DOHH2 (cell line): ENCODE results near the gene NFKBIE.

ENCODE experiments used
- H3F3A ChIP-seq: fragments of 200-600 bp; sonication (generic), shearing (Covaris generic); 2 replicates; pipeline ENCODE4 v1.6.0; 2016; ENCODE audit warnings: antibody characterized with exemption, mild to moderate bottlenecking; ENCODE audit not compliant: control insufficient read depth, insufficient read depth
- H3K27ac ChIP-seq: fragments of 200-600 bp; sonication (generic); 2 replicates; pipeline ENCODE4 v1.5.1; 2014; ENCODE audit warnings: low read depth, mild to moderate bottlenecking, low read length, moderate library complexity
- H3K27me3 ChIP-seq: fragments of 200-600 bp; sonication (generic); 2 replicates; pipeline ENCODE4 v1.6.1; 2014; ENCODE audit warnings: mild to moderate bottlenecking, low read length, mixed read lengths; ENCODE audit not compliant: control insufficient read depth
- H3K36me3 ChIP-seq: fragments of 200-600 bp; sonication (generic); 2 replicates; pipeline ENCODE4 v1.6.1; 2014; ENCODE audit warnings: mild to moderate bottlenecking, low read length, moderate library complexity, mixed read lengths; ENCODE audit not compliant: control insufficient read depth
- H3K4me1 ChIP-seq: fragments of 200-600 bp; sonication (generic); 2 replicates; pipeline ENCODE4 v1.6.1; 2014; ENCODE audit warnings: mild to moderate bottlenecking, low read length, mixed read lengths; ENCODE audit not compliant: control insufficient read depth
- H3K4me2 ChIP-seq: fragments of 200-600 bp; sonication (generic); 2 replicates; pipeline ENCODE4 v1.6.0; 2014; ENCODE audit warnings: mild to moderate bottlenecking, low read length, moderate library complexity
- H3K4me3 ChIP-seq: fragments of 200-600 bp; sonication (generic); 2 replicates; pipeline ENCODE4 v1.5.1; 2014; ENCODE audit warnings: mild to moderate bottlenecking, low read length, mixed read lengths
- H3K79me2 ChIP-seq: fragments of 200-600 bp; sonication (generic); 2 replicates; pipeline ENCODE4 v1.6.1; 2014; ENCODE audit warnings: mild to moderate bottlenecking, low read length, mixed read lengths; ENCODE audit not compliant: control insufficient read depth
- H3K9me2 ChIP-seq: fragments of 200-600 bp; sonication (generic); replicated peaks from 2 replicates; pipeline ENCODE4 v1.6.1; 2014; ENCODE audit warnings: mild to moderate bottlenecking, low read length, mixed read lengths; ENCODE audit not compliant: control insufficient read depth
- H3K9me3 ChIP-seq: fragments of 200-600 bp; sonication (generic); 2 replicates; pipeline ENCODE4 v1.6.1; 2014; ENCODE audit warnings: antibody characterized with exemption, low read length, mixed read lengths; ENCODE audit not compliant: control insufficient read depth, insufficient read depth
- H4K20me1 ChIP-seq: fragments of 200-600 bp; sonication (generic); 2 replicates; pipeline ENCODE4 v1.6.0; 2014; ENCODE audit warnings: low read depth, mild to moderate bottlenecking, antibody characterized with exemption, low read length, moderate library complexity; ENCODE audit not compliant: control insufficient read depth, insufficient read depth
- CTCF ChIP-seq: fragments of 200-600 bp; sonication (generic); IDR thresholded peaks from one replicate; pipeline ENCODE4 v1.5.1; 2014; ENCODE audit warnings: antibody characterized with exemption, mild to moderate bottlenecking, low read depth, low read length; ENCODE audit not compliant: poor library complexity, severe bottlenecking
- EZH2phosphoT487 ChIP-seq: fragments of 200-600 bp; sonication (generic); IDR thresholded peaks from 2 replicates; pipeline ENCODE4 v1.6.1; 2017; ENCODE audit warnings: borderline replicate concordance, mild to moderate bottlenecking, antibody characterized with exemption, low read length, moderate library complexity, mixed read lengths

NFKBIE gene

GRCh38 chr6:44271406-44271723, 6.0 kb upstream of the NFKBIE start:
- H3K27ac ChIP-seq, result no peak overlapping the region
- peaks cover 29% of the 10 kb centered on the region for H3K4me1 ChIP-seq
- H3F3A ChIP-seq, result peaks cover 13% of the 10 kb centered on the region
- H3K9me3 ChIP-seq, result no peaks in the 10 kb centered on the region
- peaks cover 56% of the 10 kb centered on the region for H3K27me3 ChIP-seq
- TF ChIP-seq EZH2phosphoT487 (peak; percentile 73; the same call in 1 of the 2 replicates), CTCF (no peak)
- no peaks in the 10 kb centered on the region for H3K9me2 ChIP-seq
- H4K20me1 ChIP-seq, result no peaks in the 10 kb centered on the region
- H3K4me2 ChIP-seq, result peak overlapping the region; percentile 57
- peak overlapping the region; percentile 46 for H3K4me3 ChIP-seq
- no peaks in the 10 kb centered on the region for H3K79me2 ChIP-seq
- no peaks in the 10 kb centered on the region for H3K36me3 ChIP-seq

- Histone ChIP-seq H3K9me2 (no peaks in the 10 kb centered on the region), H3F3A (peaks cover 13% of the 10 kb centered on the region), H3K27me3 (peaks cover 55% of the 10 kb centered on the region), H3K4me3 (peak overlapping the region; percentile 46), H4K20me1 (no peaks in the 10 kb centered on the region), H3K36me3 (no peaks in the 10 kb centered on the region), H3K27ac (no peak overlapping the region), H3K79me2 (no peaks in the 10 kb centered on the region), H3K9me3 (no peaks in the 10 kb centered on the region), H3K4me1 (peaks cover 35% of the 10 kb centered on the region), H3K4me2 (peak overlapping the region; percentile 57)
- TF ChIP-seq CTCF, result no peak
- TF ChIP-seq EZH2phosphoT487, result no peak; the same call in 1 of the 2 replicates
These were observed 5.4 kb upstream of the NFKBIE start for GRCh38 chr6:44270526-44271405.

GRCh38 chr6:44269921-44270525, 4.7 kb upstream of the NFKBIE start, which contains the start of gene TMEM151B:
TMEM151B (plus strand) TSS chr6:44270450; CDS start chr6:44270743, 293 bp downstream.
- Histone ChIP-seq H3K79me2 (peaks cover 2% of the 10 kb centered on the region), H3K27ac (no peak within 1 kb of the TSS), H3F3A (peaks cover 13% of the 10 kb centered on the region), H4K20me1 (no peaks in the 10 kb centered on the region), H3K4me2 (peak within 1 kb of the TSS; percentile 57), H3K9me2 (no peaks in the 10 kb centered on the region), H3K4me1 (peaks cover 37% of the 10 kb centered on the region), H3K9me3 (no peaks in the 10 kb centered on the region), H3K4me3 (peak within 1 kb of the TSS; percentile 46), H3K36me3 (peaks cover 2% of the 10 kb centered on the region; the same call in 1 of the 2 replicates), H3K27me3 (peaks cover 55% of the 10 kb centered on the region)
- TF ChIP-seq EZH2phosphoT487 (peak; percentile 58; the same call in 1 of the 2 replicates), CTCF (no peak)
